Activated T-cell treated with anti-CD3 and anti-CD28 coated beads, Interleukin-2, amount 50 U/mL, for 1 hour (primary cell): Measurements from ENCODE around the gene GLRX5.
A peak's percentile ranks its signal among the peaks of the same experiment; 100 is the strongest.

Source experiments
- DNase-seq: peaks from one replicate; pipeline ENCODE4 v3.0.0-alpha.2; 2020

The GLRX5 gene

GRCh38 chr14:95537298-95538089, 2.6 kb downstream of the GLRX5 start:
- no peak for DNase-seq

- no peak for DNase-seq
Observed at GRCh38 chr14:95538801-95539509, 4.1 kb downstream of the GLRX5 start.

DNA sequence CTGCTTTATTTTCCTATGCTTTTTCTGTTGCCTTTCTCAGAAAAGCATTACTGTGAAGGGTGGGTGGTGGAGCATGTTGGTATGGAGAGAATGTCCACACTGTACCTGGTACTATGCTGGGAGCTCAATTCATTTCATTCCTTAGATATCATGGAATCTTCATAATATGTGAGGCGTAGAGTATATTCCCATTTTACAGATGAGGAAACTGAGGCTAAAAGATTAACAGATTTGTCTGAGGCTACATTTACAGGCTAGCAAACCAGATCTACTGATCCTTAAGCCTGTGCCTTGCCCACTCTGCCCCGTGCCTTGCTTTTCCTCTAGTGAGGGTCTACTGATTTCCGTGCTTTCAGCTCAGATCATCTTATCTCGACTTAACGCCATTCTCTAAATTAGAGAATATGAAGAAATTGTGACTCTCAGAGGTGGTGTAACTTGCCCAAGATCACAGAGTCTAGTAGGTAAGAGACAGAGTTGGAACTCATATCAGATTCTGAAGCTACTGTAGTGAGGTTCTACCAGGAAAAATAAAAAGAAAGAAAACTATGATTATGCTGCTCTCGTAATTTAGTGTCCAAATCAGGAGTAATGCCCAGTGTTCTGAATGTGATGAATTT, 5.5 kb downstream of the GLRX5 start:
- no peak for DNase-seq

GRCh38 chr14:95541346-95541745, 6.5 kb downstream of the GLRX5 start:
- no peak for DNase-seq

- DNase-seq, result no peak
Observed at GRCh38 chr14:95541932-95542930, 7.4 kb downstream of the GLRX5 start.

- DNase-seq, result no peak
Observed at GRCh38 chr14:95543021-95543420, 8.2 kb downstream of the GLRX5 start.

GRCh38 chr14:95544588-95544987, 9.7 kb downstream of the GLRX5 start:
- no peak for DNase-seq

GRCh38 chr14:95545515-95546168, 10.8 kb downstream of the GLRX5 start:
- DNase-seq, result no peak

DNA sequence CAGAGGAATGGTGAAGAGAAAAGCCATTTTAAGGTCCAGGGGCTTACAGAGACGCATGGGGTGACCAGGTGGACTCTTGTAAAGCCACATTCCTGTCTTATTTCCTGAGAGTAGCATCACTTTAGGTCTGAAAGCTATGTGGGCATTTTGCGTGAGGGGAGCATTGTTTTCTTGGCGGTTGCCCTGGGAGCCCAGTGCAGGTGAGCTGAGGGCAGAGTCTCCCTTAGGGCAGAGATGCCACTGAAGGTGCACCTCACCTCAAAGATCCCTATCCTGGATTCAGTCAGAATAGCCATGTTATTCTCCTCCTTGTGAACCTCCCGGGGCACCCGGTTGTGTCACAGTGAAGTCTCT, 12.4 kb downstream of the GLRX5 start:
- DNase-seq, result no peak

GRCh38 chr14:95547626-95548327, 12.9 kb downstream of the GLRX5 start:
- DNase-seq, result no peak

DNA sequence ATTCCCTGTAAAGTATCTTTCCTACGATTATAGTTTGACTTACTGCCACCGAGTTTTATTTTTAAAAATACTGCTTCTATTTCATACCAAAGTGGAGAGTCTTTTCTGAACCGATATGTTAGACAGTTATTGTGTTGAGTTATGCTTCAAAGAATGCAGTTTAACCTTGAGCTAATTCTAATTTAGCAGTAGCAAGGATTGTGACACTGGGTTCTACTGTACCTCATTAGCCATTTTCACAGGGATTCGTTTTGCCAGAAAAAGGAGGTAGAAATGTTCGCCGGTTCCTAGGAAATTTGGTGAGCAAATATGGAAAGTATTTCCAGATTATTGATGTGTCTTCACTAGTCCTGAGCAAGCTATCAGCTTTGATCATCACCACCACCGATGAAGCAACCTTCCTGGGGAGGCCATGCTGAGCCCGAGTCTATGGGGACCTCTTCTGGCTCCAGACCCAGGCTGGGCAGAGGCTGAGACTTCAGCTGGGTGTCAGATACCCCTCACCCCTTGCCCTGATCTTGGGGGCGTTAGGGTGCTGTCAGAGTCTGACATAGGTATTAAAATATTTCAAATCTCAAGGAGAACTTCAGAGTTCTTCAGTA, 13.6 kb downstream of the GLRX5 start:
- DNase-seq, result no peak

GRCh38 chr14:95549656-95550585, 15.1 kb downstream of the GLRX5 start:
- no peak for DNase-seq

DNA sequence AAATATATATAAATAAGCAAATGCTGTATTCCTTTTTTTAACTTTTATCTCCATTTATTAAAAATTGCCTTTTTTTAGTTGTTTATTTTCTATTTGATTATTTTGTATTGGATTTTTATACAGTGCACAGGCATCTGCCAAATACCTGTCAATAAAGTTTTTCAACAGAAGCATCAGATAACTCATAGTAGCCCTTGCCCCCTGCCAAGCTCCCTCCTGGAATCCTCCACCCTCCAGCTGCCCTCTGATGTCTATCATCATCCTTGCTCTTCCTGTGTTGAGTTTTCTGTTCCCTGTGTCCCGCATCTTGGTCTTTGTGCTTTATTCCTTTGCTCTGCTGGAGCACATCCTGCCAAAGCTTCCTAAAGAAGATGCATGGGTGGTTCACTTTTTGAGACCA, 16.6 kb downstream of the GLRX5 start:
- no peak for DNase-seq

GRCh38 chr14:95553141-95553540, 18.3 kb downstream of the GLRX5 start:
- no peak for DNase-seq

DNA sequence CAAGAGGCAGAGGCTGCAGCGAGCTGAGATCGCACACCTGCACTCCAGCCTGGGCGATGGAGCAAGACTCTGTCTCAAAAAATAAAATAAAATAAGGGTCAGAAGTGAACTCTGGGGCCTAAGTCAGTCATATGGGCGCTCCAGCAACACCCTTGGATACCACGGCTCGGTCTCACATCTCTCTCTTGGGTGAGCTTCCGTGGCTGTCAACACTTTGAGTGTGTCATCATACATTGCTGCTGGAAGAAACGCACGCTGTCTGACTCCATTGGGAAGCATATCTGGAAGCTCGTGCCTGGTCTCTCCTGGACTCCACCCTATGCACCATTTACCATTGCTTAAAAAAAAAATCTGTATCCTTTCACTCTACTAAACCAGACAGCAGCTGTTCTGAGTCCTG, 20.2 kb downstream of the GLRX5 start:
- DNase-seq, result no peak

GRCh38 chr14:95557291-95557690, 22.4 kb downstream of the GLRX5 start:
- DNase-seq, result no peak

DNA sequence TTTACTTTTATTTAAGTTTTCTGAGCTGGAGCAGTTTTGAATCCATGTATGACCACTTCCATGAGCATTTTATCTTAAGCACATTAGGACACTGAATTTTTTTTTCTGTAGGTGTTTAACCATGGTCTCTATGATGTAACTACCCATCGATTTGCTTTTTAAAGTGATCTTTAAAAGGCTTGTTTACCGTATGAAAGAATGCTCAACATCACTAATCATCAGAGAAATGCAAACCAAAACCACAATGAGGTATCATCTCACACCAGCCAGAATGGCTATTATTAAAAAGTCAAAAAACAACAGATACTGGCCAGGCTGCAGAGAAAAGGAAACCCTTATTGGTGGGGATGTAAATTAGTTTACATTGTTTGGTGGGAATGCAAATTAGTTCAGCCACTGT, 23.0 kb downstream of the GLRX5 start:
- DNase-seq, result no peak

DNA sequence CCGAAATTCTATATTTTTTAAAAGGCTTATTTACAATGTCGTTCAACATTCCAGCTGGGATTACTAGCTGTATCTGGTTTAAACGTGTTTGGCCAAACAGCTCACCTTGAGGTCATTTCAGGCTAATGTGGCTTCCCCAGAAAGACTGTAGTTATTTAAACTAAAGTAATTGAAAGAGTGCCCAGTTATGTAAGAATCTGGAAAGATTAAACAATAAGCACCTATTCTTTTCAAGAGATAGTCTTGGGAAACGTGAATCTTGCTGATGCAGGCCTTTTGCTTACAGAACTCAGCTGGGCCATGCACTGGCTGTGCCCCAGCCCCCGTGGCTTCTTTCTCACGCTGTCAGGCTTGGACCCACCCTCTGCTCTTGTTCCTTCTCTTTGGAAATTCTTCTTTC, 24.4 kb downstream of the GLRX5 start:
- no peak for DNase-seq

DNA sequence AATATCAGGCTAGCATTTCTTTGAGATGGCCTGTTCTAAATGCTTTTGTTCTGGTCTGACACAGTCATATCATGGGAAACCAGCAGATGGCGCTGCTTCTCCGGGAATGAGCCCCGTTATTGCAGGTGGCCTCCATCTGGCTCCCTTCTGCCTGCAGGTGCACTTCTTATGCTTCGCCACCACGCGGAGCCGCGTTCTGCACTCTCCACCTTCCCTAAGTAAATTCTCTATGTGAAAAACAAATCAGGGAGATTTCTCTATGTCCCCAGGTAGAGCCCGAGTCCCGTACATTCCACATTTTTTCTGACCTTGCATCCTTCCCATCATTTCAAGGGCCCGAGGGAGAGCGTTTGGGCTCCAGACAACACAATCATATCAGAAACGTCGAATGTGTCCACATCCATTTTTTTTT, 26.2 kb downstream of the GLRX5 start:
- peak; percentile 81 for DNase-seq
